ENCODE results near the gene C17orf107. TPM values are rescaled to one million over a fixed set of nuclear protein-coding genes. Genes with fewer than 3 reads are reported as not detected.

Gene C17orf107
- total and polyA plus RNA-seq, 9 of the 15 experiments (the other 6 are each of a cell fraction or from before 2014, with no cell fraction given) = 0.05 to 0.29 (median 0.07) TPM; not detected in 4

GRCh38 chr17:4947411-4948165 lies 48.3 kb downstream of the C17orf107 start (continued):
- TF ChIP-seq ZBTB40 (IDR thresholded peaks at IDR 0.05) (peak; percentile 75), ZBTB40 (CRISPR knock-in tag; IDR thresholded peaks at IDR 0.05) (no peak), EP400 (IDR thresholded peaks at IDR 0.05) (peak; percentile 54), POLR2AphosphoS2 (IDR thresholded peaks at IDR 0.05; ENCODE audit: low read length) (0 out of 2 replicates have a peak, but pooled peaks have one; percentile 8), DEAF1 (CRISPR knock-in tag; IDR thresholded peaks at IDR 0.05) (no peak), MCM3 (IDR thresholded peaks at IDR 0.05) (no peak), ZNF589 (CRISPR knock-in tag; IDR thresholded peaks at IDR 0.05; ENCODE audit: low read depth) (no peak), UBTF (IDR thresholded peaks at IDR 0.05; ENCODE audit: borderline replicate concordance in 1 of 2, low read depth in 2 of 2, low read length in 2 of 2) (no peak), HNRNPUL1 (IDR thresholded peaks at IDR 0.05; ENCODE audit: low read length) (no peak), TFAP4 (CRISPR knock-in tag; IDR thresholded peaks at IDR 0.05; ENCODE audit: borderline replicate concordance) (peak; percentile 11; the same call in 1 of the 2 replicates), RB1 (IDR thresholded peaks at IDR 0.05; ENCODE audit: low read depth) (0 out of 2 replicates have a peak, but pooled peaks have one; percentile 10)
